Type B pancreatic cell (in vitro differentiated cells): ENCODE data around the gene WRNIP1. TPM values are rescaled to one million over a fixed set of nuclear protein-coding genes. Genes with fewer than 3 reads are reported as not detected.

Experiments used
- DNase-seq: peaks from one replicate; pipeline ENCODE4 v3.0.0; 2021; ENCODE audit warnings: mixed read lengths; ENCODE audit not compliant: unreplicated experiment; ENCODE audit errors: extremely low spot score
- H3K27ac Mint-ChIP-seq: 2 replicates; pipeline ENCODE4 v1.8.0; 2021; ENCODE audit warnings: mild to moderate bottlenecking, mixed read lengths
- H3K27me3 Mint-ChIP-seq: 2 replicates; pipeline ENCODE4 v1.8.0; 2021; ENCODE audit warnings: mixed read lengths
- H3K36me3 Mint-ChIP-seq: 2 replicates; pipeline ENCODE4 v1.8.0; 2021; ENCODE audit warnings: mixed read lengths
- H3K4me1 Mint-ChIP-seq: one replicate; pipeline ENCODE4 v1.8.0; 2021; ENCODE audit warnings: mixed read lengths; ENCODE audit not compliant: unreplicated experiment
- H3K4me3 Mint-ChIP-seq: 2 replicates; pipeline ENCODE4 v1.8.0; 2021; ENCODE audit warnings: mild to moderate bottlenecking, mixed read lengths
- H3K9me3 Mint-ChIP-seq: 2 replicates; pipeline ENCODE4 v1.8.0; 2021; ENCODE audit warnings: mixed read lengths
- CTCF ChIP-seq: fragments of 200-600 bp; sonication (generic); conservative IDR thresholded peaks from 2 replicates; pipeline ENCODE4 v1.5.0; 2021; ENCODE audit warnings: antibody characterized with exemption, mild to moderate bottlenecking
- total RNA-seq: library from RNA; stranded (reverse); gene quantifications from 2 replicates; pipeline ENCODE4 v1.2.1, GENCODE V29; 2021; ENCODE audit warnings: low replicate concordance

The WRNIP1 gene
- total RNA-seq, 1 donor from 2014 or later = 41.2 TPM

GRCh38 chr6:2818593-2818992, 53.4 kb downstream of the WRNIP1 start:
- H3K27ac Mint-ChIP-seq = peak overlapping the region; percentile 37
- no peak for DNase-seq

GRCh38 chr6:2819115-2819514, 53.9 kb downstream of the WRNIP1 start:
- Mint-ChIP-seq H3K27me3 (peaks cover 2% of the 10 kb centered on the region), H3K4me3 (no peak overlapping the region), H3K4me1 (peaks cover 28% of the 10 kb centered on the region), H3K27ac (no peak overlapping the region), H3K9me3 (peaks cover 5% of the 10 kb centered on the region), H3K36me3 (peaks cover 6% of the 10 kb centered on the region)
- TF ChIP-seq CTCF = no peak
- no peak for DNase-seq

More at GRCh38 chr6:2818593-2818992, 53.4 kb downstream of the WRNIP1 start:
- Mint-ChIP-seq H3K27me3 (peaks cover 2% of the 10 kb centered on the region), H3K4me3 (no peak overlapping the region), H3K36me3 (peaks cover 9% of the 10 kb centered on the region), H3K4me1 (peaks cover 28% of the 10 kb centered on the region), H3K9me3 (peaks cover 5% of the 10 kb centered on the region)
- TF ChIP-seq CTCF = no peak

- no peak for DNase-seq
- Mint-ChIP-seq H3K4me1 (peaks cover 28% of the 10 kb centered on the region), H3K9me3 (peaks cover 5% of the 10 kb centered on the region), H3K36me3 (peaks cover 6% of the 10 kb centered on the region), H3K27me3 (peaks cover 2% of the 10 kb centered on the region), H3K27ac (peak overlapping the region; percentile 54), H3K4me3 (no peak overlapping the region)
- no peak for TF ChIP-seq CTCF
Measured at GRCh38 chr6:2819978-2820377, 54.8 kb downstream of the WRNIP1 start.

- Mint-ChIP-seq H3K9me3 (peaks cover 5% of the 10 kb centered on the region), H3K36me3 (peaks cover 6% of the 10 kb centered on the region), H3K4me1 (peaks cover 28% of the 10 kb centered on the region), H3K4me3 (no peak overlapping the region), H3K27me3 (peaks cover 2% of the 10 kb centered on the region), H3K27ac (peak overlapping the region; percentile 54)
- DNase-seq = no peak
- no peak for TF ChIP-seq CTCF
Measured at GRCh38 chr6:2820415-2820814, 55.2 kb downstream of the WRNIP1 start.

GRCh38 chr6:2821554-2821953, 56.4 kb downstream of the WRNIP1 start:
- no peak overlapping the region for H3K4me3 Mint-ChIP-seq

More at GRCh38 chr6:2821554-2821953, 56.4 kb downstream of the WRNIP1 start:
- no peak for TF ChIP-seq CTCF
- peaks cover 2% of the 10 kb centered on the region for H3K27me3 Mint-ChIP-seq
- no peak for DNase-seq
- peaks cover 28% of the 10 kb centered on the region for H3K4me1 Mint-ChIP-seq
- peaks cover 4% of the 10 kb centered on the region for H3K36me3 Mint-ChIP-seq
- peaks cover under 1% of the 10 kb centered on the region for H3K9me3 Mint-ChIP-seq
- no peak overlapping the region for H3K27ac Mint-ChIP-seq
